Esophagus squamous epithelium (tissue), 4 donors: ENCODE measurements around the gene C1orf198.

Experiments
- CTCF ChIP-seq, 6 experiments: fragments of 450-650 bp in 4 of 6; fragments of 200-600 bp in 2 of 6; sonication (generic) in 2 of 6; IDR thresholded peaks; one replicate each; pipeline ENCODE4 v1.5.1; 2016 to 2019; ENCODE audit warnings: antibody characterized with exemption in 6 of 6, mild to moderate bottlenecking in 4 of 6, moderate library complexity in 4 of 6
- POLR2A ChIP-seq, 4 donors: fragments of 450-650 bp; IDR thresholded peaks; one replicate each; pipeline ENCODE4 v1.6.1; 2017; ENCODE audit warnings: antibody characterized with exemption in 4 of 4, mild to moderate bottlenecking in 4 of 4, moderate library complexity in 3 of 4

- TF ChIP-seq POLR2A (IDR thresholded peaks at IDR 0.05) (no peak), CTCF (IDR thresholded peaks at IDR 0.05) (no peak)
These were observed 30.4 kb upstream of the C1orf198 start for GRCh38 chr1:230898748-230899147.
